Left kidney (tissue), 2 donors: ENCODE measurements around the gene HDHD5. TPM values are rescaled to one million over a fixed set of nuclear protein-coding genes. Genes with fewer than 3 reads are reported as not detected.

Source experiments
- DNase-seq: peaks from one replicate; pipeline ENCODE4 v3.0.0-alpha.2; 2013
- polyA plus RNA-seq: library from polyadenylated mRNA; unstranded; fragments of 120-200 nt; gene quantifications from one replicate; pipeline ENCODE4 v1.2.1, GENCODE V29; 2013; ENCODE audit not compliant: insufficient read length

The HDHD5 gene
- polyA plus RNA-seq, 1 donor, result 33.6 TPM

GRCh38 chr22:17106161-17106784, 52.8 kb downstream of the HDHD5 start:
- DNase-seq, result no peak

GRCh38 chr22:17105143-17106129, 53.6 kb downstream of the HDHD5 start:
- DNase-seq, result no peak

GRCh38 chr22:17104336-17104935, 54.6 kb downstream of the HDHD5 start:
- no peak for DNase-seq

GRCh38 chr22:17103351-17103750, 55.7 kb downstream of the HDHD5 start:
- no peak for DNase-seq

GRCh38 chr22:17102297-17102667, 56.8 kb downstream of the HDHD5 start:
- DNase-seq, result no peak

- no peak for DNase-seq
These were observed 57.4 kb downstream of the HDHD5 start for GRCh38 chr22:17101475-17102296.

- no peak for DNase-seq
These were observed 58.5 kb downstream of the HDHD5 start for GRCh38 chr22:17100621-17101020.

GRCh38 chr22:17098379-17098819, 60.7 kb downstream of the HDHD5 start:
- no peak for DNase-seq

- DNase-seq, result no peak
These were observed 61.4 kb downstream of the HDHD5 start for GRCh38 chr22:17097701-17098100.

GRCh38 chr22:17097062-17097461, 62.0 kb downstream of the HDHD5 start:
- DNase-seq, result no peak

- no peak for DNase-seq
These were observed 63.0 kb downstream of the HDHD5 start for GRCh38 chr22:17096071-17096470.

- DNase-seq, result no peak
These were observed 63.5 kb downstream of the HDHD5 start for GRCh38 chr22:17095538-17095937.

GRCh38 chr22:17093081-17093480, 66.0 kb downstream of the HDHD5 start:
- no peak for DNase-seq

- no peak for DNase-seq
These were observed 67.2 kb downstream of the HDHD5 start for GRCh38 chr22:17091851-17092250.

GRCh38 chr22:17090550-17090949, 68.5 kb downstream of the HDHD5 start:
- no peak for DNase-seq

Other genes starting within 250 kb of the HDHD5 start
- gene GAB4, start 151.1 kb downstream of the HDHD5 start, polyA plus RNA-seq, result not detected
- gene IL17RA, start 74.3 kb downstream of the HDHD5 start, polyA plus RNA-seq, result 5.2 TPM
- gene TMEM121B, start 37.9 kb downstream of the HDHD5 start, polyA plus RNA-seq, result 1.0 TPM
- 23.7 TPM for gene ADA2, start 60.2 kb upstream of the HDHD5 start, polyA plus RNA-seq
- gene CECR2, start 210.2 kb upstream of the HDHD5 start, polyA plus RNA-seq, result 23.2 TPM